HepG2 (cell line): ENCODE measurements around the gene SMG5. TPM values are rescaled to one million over a fixed set of nuclear protein-coding genes. Genes with fewer than 3 reads are reported as not detected.

Experiments
- ATAC-seq: fragments of 200-7000 bp; cut with Tn5 transposase; 3 replicates; pipeline ENCODE4 v1.9.1; 2020; ENCODE audit warnings: mild to moderate bottlenecking, moderate library complexity
- BruUV-seq: library from RNA; stranded (reverse); fragments of 400-500 nt; replicated peaks from 2 replicates; lab custom pipeline; 2021; lab: Mats Ljungman, UMichigan
- CTCF ChIA-PET: fragments of 300-600 bp; formaldehyde crosslinking; extraction: SDS; loops from one replicate; lab custom pipeline; 2021; ENCODE audit warnings: low total read pairs, inconsistent platforms, low intra/inter-chr PET ratio; lab: Yijun Ruan, JAX
- POLR2A ChIA-PET: fragments of 350-600 bp; sonication (Branson Sonifier 250); formaldehyde crosslinking; loops from one replicate; lab custom pipeline; 2020; ENCODE audit warnings: antibody characterized with exemption, inconsistent platforms; lab: Yijun Ruan, JAX
- DNase-seq: peaks from one replicate; pipeline ENCODE4 v3.0.0-alpha.2; 2015; ENCODE audit warnings: low spot score
- FAIRE-seq: peaks from 3 replicates; lab custom pipeline; 2011; peaks lifted over from hg19 to GRCh38; lab: Jason Lieb, UNC
- H2AFZ ChIP-seq: one replicate; pipeline ENCODE4 v1.6.1; 2011; ENCODE audit warnings: low read length, inconsistent platforms
- H3K27ac ChIP-seq: fragments of 300-600 bp; 3 replicates; pipeline ENCODE4 v1.8.0; 2011; ENCODE audit warnings: mixed run types, mild to moderate bottlenecking, mixed read lengths, low read length, inconsistent platforms; ENCODE audit not compliant: insufficient read depth; ENCODE audit errors: extremely low read length
- H3K27me3 ChIP-seq, 2 experiments: fragments of 200-600 bp in 1 of 2; 2 replicates in 1 of 2; 3 replicates in 1 of 2; pipeline versions ENCODE4 v1.6.0 to v1.8.0; 2011; ENCODE audit warnings: low read length in 2 of 2, mild to moderate bottlenecking in 2 of 2, moderate library complexity in 2 of 2, inconsistent platforms in 1 of 2; ENCODE audit not compliant: insufficient read depth in 2 of 2, control insufficient read depth in 1 of 2
- H3K36me3 ChIP-seq, 2 experiments: fragments of 200-600 bp in 1 of 2; replicated peaks in 1 of 2; 2 replicates in 1 of 2; 3 replicates in 1 of 2; pipeline versions ENCODE4 v1.5.1 to v1.8.0; 2011; ENCODE audit warnings: low read length in 2 of 2, inconsistent platforms in 1 of 2; ENCODE audit not compliant: insufficient read depth in 2 of 2, control insufficient read depth in 1 of 2
- H3K4me1 ChIP-seq: 2 replicates; pipeline ENCODE4 v1.5.1; 2012; ENCODE audit warnings: low read length, inconsistent platforms; ENCODE audit not compliant: insufficient read depth
- H3K4me2 ChIP-seq: 2 replicates; pipeline ENCODE4 v1.6.0; 2011; ENCODE audit warnings: low read depth, low read length, inconsistent platforms
- H3K4me3 ChIP-seq, 3 experiments: fragments of 200-600 bp in 1 of 3; sonication (generic), shearing (Covaris generic) in 1 of 3; replicated peaks in 1 of 3; 2 replicates each; pipeline ENCODE4 v1.5.1; 2011 to 2016; ENCODE audit warnings: low read length in 3 of 3, inconsistent platforms in 2 of 3, low read depth in 2 of 3, mild to moderate bottlenecking in 2 of 3, control low read depth in 1 of 3, mixed read lengths in 1 of 3; ENCODE audit not compliant: insufficient read depth in 1 of 3
- H3K79me2 ChIP-seq: one replicate; pipeline ENCODE4 v1.6.1; 2011; ENCODE audit warnings: low read length, inconsistent platforms; ENCODE audit not compliant: insufficient read depth
- H3K9ac ChIP-seq: 2 replicates; pipeline ENCODE4 v1.6.0; 2011; ENCODE audit warnings: mild to moderate bottlenecking, low read depth, low read length, inconsistent platforms; ENCODE audit not compliant: insufficient read depth
- H3K9me3 ChIP-seq: 2 replicates; pipeline ENCODE4 v1.5.1; 2012; ENCODE audit warnings: mild to moderate bottlenecking, low read length
- H4K20me1 ChIP-seq: 2 replicates; pipeline ENCODE4 v1.6.0; 2011; ENCODE audit warnings: inconsistent platforms, mild to moderate bottlenecking, low read length, moderate library complexity; ENCODE audit not compliant: insufficient read depth
- AKAP8 ChIP-seq: sonication (generic); formaldehyde crosslinking; IDR thresholded peaks from 2 replicates; pipeline ENCODE4 v1.5.1; 2020; ENCODE audit warnings: mild to moderate bottlenecking, missing genetic modification reagents
- CTCF ChIP-seq: sonication (generic); formaldehyde crosslinking; IDR thresholded peaks from 2 replicates; pipeline ENCODE4 v1.5.0; 2020; ENCODE audit warnings: mild to moderate bottlenecking, missing genetic modification reagents, moderate library complexity
- NR2F1 ChIP-seq, 2 experiments: fragments of 450-650 bp in 1 of 2; formaldehyde crosslinking in 1 of 2; IDR thresholded peaks; 2 replicates each; pipeline versions ENCODE4 v1.5.0 to v1.6.1; 2016 to 2020; ENCODE audit warnings: mild to moderate bottlenecking in 1 of 2, missing compliant biosample characterization in 1 of 2, missing genetic modification reagents in 1 of 2, moderate library complexity in 1 of 2
- STAG1 ChIP-seq: sonication (generic); formaldehyde crosslinking; IDR thresholded peaks from 2 replicates; pipeline ENCODE4 v1.4.0; 2020; ENCODE audit warnings: missing genetic modification reagents
- TEF ChIP-seq: sonication (generic); formaldehyde crosslinking; IDR thresholded peaks from 2 replicates; pipeline ENCODE4 v1.5.0; 2020; ENCODE audit warnings: missing genetic modification reagents
- ZC3H13 ChIP-seq: sonication (generic); formaldehyde crosslinking; IDR thresholded peaks from 2 replicates; pipeline ENCODE4 v1.8.1; 2023; ENCODE audit warnings: mild to moderate bottlenecking, missing genetic modification reagents, moderate library complexity
- ZNF331 ChIP-seq: sonication (generic); formaldehyde crosslinking; IDR thresholded peaks from 2 replicates; pipeline ENCODE4 v1.4.0; 2020; ENCODE audit warnings: missing genetic modification reagents
- ZNF713 ChIP-seq: sonication (generic); formaldehyde crosslinking; IDR thresholded peaks from 2 replicates; pipeline ENCODE4 v1.4.0; 2020; ENCODE audit warnings: mild to moderate bottlenecking, missing genetic modification reagents
- WGBS: methylation state at CpG from one replicate; pipeline ENCODE4 v1.1.6; 2017; ENCODE audit warnings: low lambda C conversion rate; 5-methylcytosine and 5-hydroxymethylcytosine counted together
- in situ Hi-C: cut with HindIII; loops from 2 replicates; pipeline ENCODE4 v1.10.0; 2017; ENCODE audit warnings: low pct_unique_long_range_greater_than_20kb; ENCODE audit not compliant: extremely low pct_ligation_motif_present
- intact Hi-C: fragments of 100-400 bp; cut with micrococcal nuclease; formaldehyde crosslinking; loops from one replicate; pipeline ENCODE4 v1.10.0; 2022; ENCODE audit not compliant: unreplicated experiment
- polyA plus RNA-seq, 8 experiments: library from polyadenylated mRNA; depleted of rRNA in 3 of 8; stranded (reverse) in 7 of 8; unstranded in 1 of 8; fragments of >200 nt; fragmentation: Illumina TruSeq in 4 of 8; extraction: Trizol in 4 of 8; gene quantifications; 2 replicates each; pipeline versions ENCODE4 v1.2.1 to v1.2.3, GENCODE V29; 2011 to 2016; ENCODE audit warnings: low read depth in 4 of 8, missing spikeins in 1 of 8, mixed read lengths in 1 of 8; ENCODE audit not compliant: insufficient read depth in 1 of 8
- total RNA-seq, 5 experiments: library from RNA; depleted of rRNA; stranded (reverse); fragments of >200 nt; fragmentation: Illumina TruSeq; extraction: Trizol; gene quantifications; 2 replicates each; pipeline ENCODE4 v1.2.3, GENCODE V29; 2016; ENCODE audit warnings: low read depth in 1 of 5

SMG5 gene
- total and polyA plus RNA-seq, 2 of the 13 experiments (the other 11 are each of a cell fraction or from before 2014, with no cell fraction given): 50.5 to 84.0 TPM

- TF ChIP-seq ZNF713 (CRISPR knock-in tag) (no peak), AKAP8 (no peak), ZC3H13 (no peak), ZNF331 (CRISPR knock-in tag) (no peak), NR2F1 (CRISPR knock-in tag; IDR thresholded peaks at IDR 0.05) (no peak)
Measured at GRCh38 chr1:156260896-156261295, 21.7 kb downstream of the SMG5 start (continued).

GRCh38 chr1:156259805-156260204 is 22.8 kb downstream of the SMG5 start:
- Histone ChIP-seq H4K20me1 (no peaks in the 10 kb centered on the region), H3K9me3 (no peaks in the 10 kb centered on the region)
- in situ Hi-C loops: no loop called here
- TF ChIP-seq CTCF (CRISPR knock-in tag) (peak; percentile 40; the same call in 1 of the 2 replicates), STAG1 (CRISPR knock-in tag) (peak; percentile 40; the same call in 1 of the 2 replicates), TEF (CRISPR knock-in tag) (no peak)
- TF ChIP-seq, all 625 proteins: peak for 2
- BruUV-seq: no TSS peak
- Histone ChIP-seq H2AFZ (no peak overlapping the region), H3K36me3 (peaks cover 32 to 79% of the 10 kb centered on the region in 2 experiments), H3K79me2 (no peaks in the 10 kb centered on the region), H3K4me1 (no peaks in the 10 kb centered on the region; the same call in 1 of the 2 replicates), H3K27ac (no peak overlapping the region), H3K27me3 (no peaks in the 10 kb centered on the region; a peak in 1 of 5 replicates), H3K4me2 (no peak overlapping the region), H3K9ac (no peak overlapping the region), H3K4me3 (no peak overlapping the region)
- ChIA-PET POLR2A (interaction anchor here (0.7 kb wide), 1 partner anchor 35 kb away, joined by 3 read pairs; no protein-coding TSS in a partner anchor), CTCF (interaction anchor here (0.7 kb wide), 1 partner anchor 169 kb away, joined by 3 read pairs; no protein-coding TSS in a partner anchor)
- DNase-seq (no peak), FAIRE-seq (no peak), ATAC-seq (peak; percentile 71)
- intact Hi-C loops: no loop called here
- WGBS: 95% methylated on average over 3 of the region's 3 CpGs
